Tibial nerve (tissue), 4 donors: Measurements from ENCODE around the gene CD300E. TPM values are rescaled to one million over a fixed set of nuclear protein-coding genes. Genes with fewer than 3 reads are reported as not detected.

Experiments
- DNase-seq, 2 donors: peaks; one replicate each; pipeline ENCODE4 v3.0.0-alpha.2; 2019; ENCODE audit warnings: low spot score in 2 of 2
- H3K27ac ChIP-seq, 4 donors: fragments of 200-600 bp; sonication (generic) in 3 of 4; one replicate each; pipeline ENCODE4 v1.5.1; 2017 to 2019; ENCODE audit warnings: mild to moderate bottlenecking in 1 of 4
- H3K27me3 ChIP-seq, 2 donors: fragments of 200-600 bp; sonication (generic) in 1 of 2; one replicate each; pipeline versions ENCODE4 v1.5.1 to v1.6.0; 2017 to 2019
- H3K36me3 ChIP-seq, 3 donors: fragments of 200-600 bp; sonication (generic); one replicate each; pipeline ENCODE4 v1.5.1; 2018 to 2019
- H3K4me1 ChIP-seq, 4 donors: fragments of 200-600 bp; sonication (generic) in 3 of 4; one replicate each; pipeline ENCODE4 v1.5.1; 2017 to 2019
- H3K4me3 ChIP-seq, 4 donors: fragments of 200-600 bp; sonication (generic) in 3 of 4; one replicate each; pipeline ENCODE4 v1.5.1; 2017 to 2019; ENCODE audit warnings: mild to moderate bottlenecking in 1 of 4, moderate library complexity in 1 of 4
- H3K9me3 ChIP-seq, 4 donors: fragments of 200-600 bp; sonication (generic) in 3 of 4; one replicate each; pipeline ENCODE4 v1.5.1; 2017 to 2019
- CTCF ChIP-seq, 5 experiments: fragments of 200-600 bp in 3 of 5; fragments of 450-650 bp in 2 of 5; sonication (generic) in 3 of 5; IDR thresholded peaks; one replicate each; pipeline ENCODE4 v1.5.1; 2016 to 2019; ENCODE audit warnings: antibody characterized with exemption in 5 of 5, mild to moderate bottlenecking in 3 of 5, moderate library complexity in 2 of 5
- EP300 ChIP-seq, 2 donors: sonication (generic); formaldehyde crosslinking; IDR thresholded peaks; one replicate each; pipeline ENCODE4 v1.6.1; 2017; ENCODE audit warnings: antibody characterized with exemption in 2 of 2, mild to moderate bottlenecking in 1 of 2
- POLR2A ChIP-seq, 2 donors: fragments of 450-650 bp; IDR thresholded peaks; one replicate each; pipeline ENCODE4 v1.6.1; 2017; ENCODE audit warnings: antibody characterized with exemption in 2 of 2, mild to moderate bottlenecking in 2 of 2, moderate library complexity in 2 of 2
- WGBS, 2 donors: methylation state at CpG; one replicate each; pipeline ENCODE4 v1.1.5; 2018; 5-methylcytosine and 5-hydroxymethylcytosine counted together
- total RNA-seq, 4 donors: library from RNA; depleted of rRNA; stranded (reverse); fragments of >200 nt; gene quantifications; one replicate each; pipeline ENCODE4 v1.1.0, GENCODE V29; 2016

The CD300E gene
- total RNA-seq = 1 to 10 TPM in 1 of 4 donors, under 1 TPM in 3; under 0.01 to 1.8 (median 0.51) TPM

- Histone ChIP-seq H3K36me3 (no peaks in the 10 kb centered on the region), H3K4me3 (no peak within 1 kb of the TSS), H3K27me3 (no peaks in the 10 kb centered on the region), H3K4me1 (no peaks in the 10 kb centered on the region), H3K27ac (no peak within 1 kb of the TSS), H3K9me3 (peaks cover 0 to 11% (median 0%) of the 10 kb centered on the region in 4 donors)
- 52 to 57% methylated on average over 5 of the region's 5 CpGs for WGBS, 2 donors
- TF ChIP-seq CTCF (IDR thresholded peaks at IDR 0.05) = no peak
- TF ChIP-seq EP300 (IDR thresholded peaks at IDR 0.05) = peak in 1 of 2 donors; percentile 57
- no peak for DNase-seq
Observed at GRCh38 chr17:74623693-74624093, at the start of gene CD300E. CD300E (minus strand) TSS chr17:74623738; CDS start chr17:74623621, 117 bp downstream.

DNA sequence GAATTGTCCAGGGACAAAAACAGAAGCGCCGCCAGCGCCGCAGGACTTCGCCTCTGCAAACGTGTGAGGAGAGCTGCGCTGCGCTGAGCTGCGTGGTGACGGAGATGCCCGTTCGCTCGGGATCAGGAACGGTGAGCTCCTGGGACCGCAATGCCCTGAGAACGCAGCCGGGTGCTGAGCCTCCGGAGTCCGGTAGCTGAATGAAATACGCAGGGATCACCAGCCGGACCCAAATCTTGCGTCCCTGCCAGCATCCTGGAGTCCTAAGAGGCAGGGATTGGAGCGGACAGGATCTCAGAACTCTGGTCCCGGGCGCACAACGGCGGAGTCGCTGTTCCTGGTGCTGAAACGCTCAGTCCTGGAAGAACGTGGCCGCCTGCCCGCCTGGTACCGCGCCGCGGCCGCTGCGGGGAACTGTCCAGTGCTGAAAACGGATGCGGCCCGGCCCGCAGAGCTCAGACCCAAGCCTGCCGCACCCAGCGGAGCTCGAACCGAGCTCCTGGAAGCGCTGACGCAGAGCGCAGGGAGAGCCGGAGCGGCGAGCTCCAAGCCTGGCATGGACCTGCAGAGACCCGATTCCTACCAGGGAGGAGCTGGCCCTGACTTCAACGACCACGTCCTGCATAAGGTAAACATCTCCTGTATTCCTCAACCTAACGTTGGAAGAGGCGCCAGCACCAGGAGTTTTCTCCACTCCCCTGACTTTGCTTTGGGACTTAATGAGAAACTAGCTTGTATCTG, 47.7 kb upstream of the CD300E start:
- Histone ChIP-seq H3K9me3 (peaks cover 0 to 10% (median 0%) of the 10 kb centered on the region in 4 donors), H3K4me3 (no peak overlapping the region), H3K4me1 (no peaks in the 10 kb centered on the region), H3K27me3 (peaks cover 0 to 20% of the 10 kb centered on the region in 2 donors), H3K36me3 (no peaks in the 10 kb centered on the region), H3K27ac (no peak overlapping the region)
- DNase-seq = peak; percentile 38 to 62
- no peak for TF ChIP-seq CTCF (IDR thresholded peaks at IDR 0.05)
- no peak for TF ChIP-seq POLR2A (IDR thresholded peaks at IDR 0.05)
- TF ChIP-seq EP300 (IDR thresholded peaks at IDR 0.05) = peak in 1 of 2 donors; percentile 33
- WGBS, 2 donors = 17 to 19% methylated on average over 31 to 57 of the region's 57 CpGs

DNA sequence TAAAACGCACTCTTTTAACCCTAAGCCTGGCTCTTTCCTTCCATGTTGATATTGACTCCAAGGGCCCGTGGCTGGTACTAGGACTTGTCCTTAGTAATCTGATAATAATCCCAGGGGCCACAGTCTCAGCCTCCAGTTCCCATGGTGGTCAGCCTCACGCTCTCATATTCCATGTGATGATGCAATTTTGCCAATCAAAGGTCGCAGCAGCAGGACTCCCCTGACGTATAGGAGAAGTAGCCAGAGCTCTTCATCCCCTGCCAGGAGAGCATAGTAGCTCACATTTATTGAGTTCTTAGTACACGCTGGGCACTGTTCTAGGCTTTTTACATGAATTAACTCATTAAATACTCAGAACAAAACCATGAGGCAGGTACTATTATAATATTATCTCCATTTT, 46.8 kb upstream of the CD300E start:
- H3K36me3 ChIP-seq = no peaks in the 10 kb centered on the region
- H3K4me3 ChIP-seq = no peak overlapping the region
- TF ChIP-seq POLR2A (IDR thresholded peaks at IDR 0.05) (no peak), EP300 (IDR thresholded peaks at IDR 0.05) (no peak), CTCF (IDR thresholded peaks at IDR 0.05) (no peak)
- 75 to 80% methylated on average over 6 of the region's 6 CpGs for WGBS, 2 donors
- H3K4me1 ChIP-seq = no peaks in the 10 kb centered on the region
- no peak overlapping the region for H3K27ac ChIP-seq
- peaks cover 0 to 24% of the 10 kb centered on the region in 2 donors for H3K27me3 ChIP-seq
- DNase-seq = no peak
- peaks cover 0 to 10% (median 0%) of the 10 kb centered on the region in 4 donors for H3K9me3 ChIP-seq

DNA sequence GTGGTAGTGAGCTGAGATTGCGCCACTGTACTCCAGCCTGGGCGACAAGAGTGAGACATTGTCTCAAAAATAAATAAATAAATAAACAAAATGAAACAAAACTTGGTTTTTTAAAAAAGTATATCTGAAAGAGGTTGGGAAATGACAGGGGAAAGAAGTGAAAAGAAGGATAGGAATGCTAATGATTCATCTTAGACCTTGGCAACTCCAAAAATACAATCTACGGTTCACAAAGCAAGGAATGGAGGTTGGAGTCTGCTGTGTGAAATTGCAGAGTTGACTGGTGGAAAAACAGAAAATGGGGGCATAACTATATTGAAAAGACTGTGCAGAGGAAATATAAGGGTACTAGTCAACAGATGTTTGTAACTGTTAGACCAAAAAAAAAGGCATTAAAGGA, 40.0 kb upstream of the CD300E start:
- no peaks in the 10 kb centered on the region for H3K36me3 ChIP-seq
- no peaks in the 10 kb centered on the region for H3K9me3 ChIP-seq
- no peak overlapping the region for H3K4me3 ChIP-seq
- H3K27me3 ChIP-seq = peaks cover 0 to 32% of the 10 kb centered on the region in 2 donors
- DNase-seq = no peak
- TF ChIP-seq CTCF (IDR thresholded peaks at IDR 0.05) (no peak), EP300 (IDR thresholded peaks at IDR 0.05) (no peak)
- no peak overlapping the region for H3K27ac ChIP-seq
- 87 to 88% methylated on average over 3 of the region's 3 CpGs for WGBS, 2 donors
- no peaks in the 10 kb centered on the region for H3K4me1 ChIP-seq

- TF ChIP-seq POLR2A (IDR thresholded peaks at IDR 0.05) = no peak
- no peaks in the 10 kb centered on the region for H3K9me3 ChIP-seq
- 68 to 70% methylated on average over 4 of the region's 4 CpGs for WGBS, 2 donors
- no peaks in the 10 kb centered on the region for H3K36me3 ChIP-seq
- no peak overlapping the region for H3K27ac ChIP-seq
- H3K4me1 ChIP-seq = no peaks in the 10 kb centered on the region
- no peak overlapping the region for H3K4me3 ChIP-seq
- H3K27me3 ChIP-seq = peaks cover 0 to 17% of the 10 kb centered on the region in 2 donors
- no peak for DNase-seq
Observed at GRCh38 chr17:74659889-74660288, 36.4 kb upstream of the CD300E start.
